ENCODE data around the gene DNMT3A.

DNMT3A gene

GRCh38 chr2:25303633-25304236, 38.0 kb downstream of the DNMT3A start:
- Histone ChIP-seq H3K27ac (ENCODE audit: low read depth, low read length) (no peak overlapping the region), H3K9me3 (ENCODE audit: insufficient read depth, low read depth, low read length) (no peaks in the 10 kb centered on the region), H3K36me3 (ENCODE audit: insufficient read depth, low read length) (no peaks in the 10 kb centered on the region), H3K4me3 (ENCODE audit: low read length) (no peak overlapping the region), H3K27me3 (ENCODE audit: insufficient read depth, low read length) (no peaks in the 10 kb centered on the region), H3K9ac (ENCODE audit: low read depth, low read length) (no peak overlapping the region), H3K4me1 (ENCODE audit: insufficient read depth, low read length) (peaks cover 11% of the 10 kb centered on the region; the same call in 1 of the 2 replicates)
- 82% methylated on average over 21 of the region's 21 CpGs for WGBS

DNA sequence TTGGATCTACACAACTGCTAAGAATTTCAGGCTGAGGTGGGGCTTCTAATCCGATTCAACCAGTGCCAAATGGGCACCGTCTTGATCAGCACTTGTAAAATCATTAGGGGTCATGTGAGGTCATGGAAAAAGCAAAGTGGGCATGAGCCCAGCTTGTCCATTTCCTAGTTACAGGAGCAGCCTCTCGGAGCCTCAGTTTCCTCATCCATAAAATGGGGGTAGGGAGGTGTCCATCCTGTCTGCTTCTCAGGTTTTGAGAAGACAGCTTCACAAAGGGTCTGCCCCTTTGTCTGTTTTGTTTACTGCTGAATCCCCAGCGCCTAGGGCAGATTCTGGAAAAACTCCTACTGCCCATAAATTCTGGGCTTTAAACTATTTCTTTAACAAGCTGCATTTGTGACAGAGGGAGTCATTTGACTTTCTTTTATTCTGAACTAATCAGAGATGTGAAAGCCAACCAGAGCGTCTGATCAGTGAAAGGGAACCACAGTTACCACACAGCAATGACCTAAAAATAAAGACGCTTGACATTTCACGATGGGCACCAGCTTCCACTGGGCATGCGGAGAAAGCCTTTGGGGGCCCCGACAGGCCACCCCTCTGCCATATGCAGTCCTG, 38.9 kb downstream of the DNMT3A start:
- 93% methylated on average over 9 of the region's 9 CpGs for WGBS
- H3K9ac ChIP-seq (ENCODE audit: low read depth, low read length): no peak overlapping the region
- peaks cover 11% of the 10 kb centered on the region; the same call in 1 of the 2 replicates for H3K4me1 ChIP-seq (ENCODE audit: insufficient read depth, low read length)
- no peak overlapping the region for H3K4me3 ChIP-seq (ENCODE audit: low read length)
- no peak overlapping the region for H3K27ac ChIP-seq (ENCODE audit: low read depth, low read length)
- H3K27me3 ChIP-seq (ENCODE audit: insufficient read depth, low read length): no peaks in the 10 kb centered on the region
- H3K9me3 ChIP-seq (ENCODE audit: insufficient read depth, low read depth, low read length): no peaks in the 10 kb centered on the region
- no peaks in the 10 kb centered on the region for H3K36me3 ChIP-seq (ENCODE audit: insufficient read depth, low read length)

- Histone ChIP-seq H3K27ac (ENCODE audit: low read depth, low read length) (no peak overlapping the region), H3K9me3 (ENCODE audit: insufficient read depth, low read depth, low read length) (no peaks in the 10 kb centered on the region), H3K9ac (ENCODE audit: low read depth, low read length) (no peak overlapping the region), H3K27me3 (ENCODE audit: insufficient read depth, low read length) (no peaks in the 10 kb centered on the region), H3K4me1 (ENCODE audit: insufficient read depth, low read length) (peaks cover 11% of the 10 kb centered on the region; the same call in 1 of the 2 replicates), H3K36me3 (ENCODE audit: insufficient read depth, low read length) (no peaks in the 10 kb centered on the region), H3K4me3 (ENCODE audit: low read length) (no peak overlapping the region)
- 86% methylated on average over 8 of the region's 8 CpGs for WGBS
These were observed 40.0 kb downstream of the DNMT3A start for GRCh38 chr2:25301453-25302352.

DNA sequence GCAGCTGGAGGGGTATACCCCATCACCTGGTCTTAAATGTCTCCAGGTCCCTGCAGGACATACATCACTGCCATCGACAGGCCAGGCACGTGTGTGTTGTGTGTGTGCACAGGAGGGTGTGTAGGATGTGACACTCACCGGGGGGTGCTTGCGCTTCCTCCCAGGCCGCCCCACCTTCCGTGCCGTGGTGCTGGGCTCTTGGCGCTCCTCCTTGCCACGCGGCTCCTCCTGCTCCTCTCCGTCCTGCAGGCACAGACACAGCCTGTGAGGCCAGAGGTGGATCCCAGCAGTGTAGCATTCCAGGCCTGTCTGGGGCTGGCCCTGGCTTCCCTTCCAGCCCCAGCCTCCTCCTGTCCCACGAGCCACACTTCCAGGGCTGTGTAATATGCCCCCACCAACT, 41.7 kb downstream of the DNMT3A start:
- WGBS: 97% methylated on average over 12 of the region's 12 CpGs
- no peaks in the 10 kb centered on the region for H3K9me3 ChIP-seq (ENCODE audit: insufficient read depth, low read depth, low read length)
- no peaks in the 10 kb centered on the region for H3K27me3 ChIP-seq (ENCODE audit: insufficient read depth, low read length)

GRCh38 chr2:25298776-25299431, 42.8 kb downstream of the DNMT3A start:
- no peak overlapping the region for H3K27ac ChIP-seq (ENCODE audit: low read depth, low read length)
- no peaks in the 10 kb centered on the region for H3K36me3 ChIP-seq (ENCODE audit: insufficient read depth, low read length)
- no peaks in the 10 kb centered on the region for H3K27me3 ChIP-seq (ENCODE audit: insufficient read depth, low read length)
- peaks cover 9% of the 10 kb centered on the region; the same call in 1 of the 2 replicates for H3K4me1 ChIP-seq (ENCODE audit: insufficient read depth, low read length)
- H3K4me3 ChIP-seq (ENCODE audit: low read length): no peak overlapping the region
- no peak overlapping the region for H3K9ac ChIP-seq (ENCODE audit: low read depth, low read length)
- H3K9me3 ChIP-seq (ENCODE audit: insufficient read depth, low read depth, low read length): no peaks in the 10 kb centered on the region
- WGBS: 78% methylated on average over 7 of the region's 7 CpGs

More for the DNA sequence above, 41.7 kb downstream of the DNMT3A start:
- peaks cover 12% of the 10 kb centered on the region; the same call in 1 of the 2 replicates for H3K4me1 ChIP-seq (ENCODE audit: insufficient read depth, low read length)
- no peaks in the 10 kb centered on the region for H3K36me3 ChIP-seq (ENCODE audit: insufficient read depth, low read length)
- H3K27ac ChIP-seq (ENCODE audit: low read depth, low read length): no peak overlapping the region
- no peak overlapping the region for H3K4me3 ChIP-seq (ENCODE audit: low read length)
- H3K9ac ChIP-seq (ENCODE audit: low read depth, low read length): no peak overlapping the region

GRCh38 chr2:25297738-25298137, 44.0 kb downstream of the DNMT3A start:
- 61% methylated on average over 7 of the region's 7 CpGs for WGBS
- peaks cover 7% of the 10 kb centered on the region; the same call in 1 of the 2 replicates for H3K4me1 ChIP-seq (ENCODE audit: insufficient read depth, low read length)

GRCh38 chr2:25295621-25296020, 46.1 kb downstream of the DNMT3A start:
- Histone ChIP-seq H3K27me3 (ENCODE audit: insufficient read depth, low read length) (no peaks in the 10 kb centered on the region), H3K9ac (ENCODE audit: low read depth, low read length) (no peak overlapping the region), H3K9me3 (ENCODE audit: insufficient read depth, low read depth, low read length) (no peaks in the 10 kb centered on the region), H3K4me3 (ENCODE audit: low read length) (no peak overlapping the region), H3K36me3 (ENCODE audit: insufficient read depth, low read length) (no peaks in the 10 kb centered on the region), H3K4me1 (ENCODE audit: insufficient read depth, low read length) (peaks cover 7% of the 10 kb centered on the region; the same call in 1 of the 2 replicates), H3K27ac (ENCODE audit: low read depth, low read length) (no peak overlapping the region)
- WGBS: 88% methylated on average over 7 of the region's 7 CpGs

More at GRCh38 chr2:25297738-25298137, 44.0 kb downstream of the DNMT3A start:
- Histone ChIP-seq H3K4me3 (ENCODE audit: low read length) (no peak overlapping the region), H3K27ac (ENCODE audit: low read depth, low read length) (no peak overlapping the region), H3K9ac (ENCODE audit: low read depth, low read length) (no peak overlapping the region), H3K9me3 (ENCODE audit: insufficient read depth, low read depth, low read length) (no peaks in the 10 kb centered on the region), H3K27me3 (ENCODE audit: insufficient read depth, low read length) (no peaks in the 10 kb centered on the region), H3K36me3 (ENCODE audit: insufficient read depth, low read length) (no peaks in the 10 kb centered on the region)

- WGBS: 79% methylated on average over 16 of the region's 16 CpGs
- Histone ChIP-seq H3K4me1 (ENCODE audit: insufficient read depth, low read length) (peaks cover 7% of the 10 kb centered on the region; the same call in 1 of the 2 replicates), H3K9ac (ENCODE audit: low read depth, low read length) (no peak overlapping the region), H3K36me3 (ENCODE audit: insufficient read depth, low read length) (no peaks in the 10 kb centered on the region), H3K27me3 (ENCODE audit: insufficient read depth, low read length) (no peaks in the 10 kb centered on the region), H3K4me3 (ENCODE audit: low read length) (no peak overlapping the region), H3K27ac (ENCODE audit: low read depth, low read length) (no peak overlapping the region), H3K9me3 (ENCODE audit: insufficient read depth, low read depth, low read length) (no peaks in the 10 kb centered on the region)
These were observed 46.9 kb downstream of the DNMT3A start for GRCh38 chr2:25294573-25295462.

- H3K9ac ChIP-seq (ENCODE audit: low read depth, low read length): no peak overlapping the region
- no peak overlapping the region for H3K27ac ChIP-seq (ENCODE audit: low read depth, low read length)
- H3K4me3 ChIP-seq (ENCODE audit: low read length): no peak overlapping the region
- no peaks in the 10 kb centered on the region for H3K27me3 ChIP-seq (ENCODE audit: insufficient read depth, low read length)
- H3K36me3 ChIP-seq (ENCODE audit: insufficient read depth, low read length): no peaks in the 10 kb centered on the region
- no peaks in the 10 kb centered on the region for H3K9me3 ChIP-seq (ENCODE audit: insufficient read depth, low read depth, low read length)
- 81% methylated on average over 13 of the region's 13 CpGs for WGBS
- peaks cover 7% of the 10 kb centered on the region; the same call in 1 of the 2 replicates for H3K4me1 ChIP-seq (ENCODE audit: insufficient read depth, low read length)
These were observed 47.7 kb downstream of the DNMT3A start for GRCh38 chr2:25293958-25294562.

- 86% methylated on average over 7 of the region's 7 CpGs for WGBS
- Histone ChIP-seq H3K4me1 (ENCODE audit: insufficient read depth, low read length) (peaks cover 7% of the 10 kb centered on the region; the same call in 1 of the 2 replicates), H3K27ac (ENCODE audit: low read depth, low read length) (no peak overlapping the region)
These were observed 48.6 kb downstream of the DNMT3A start for GRCh38 chr2:25293145-25293544.

More at GRCh38 chr2:25293145-25293544, 48.6 kb downstream of the DNMT3A start:
- Histone ChIP-seq H3K36me3 (ENCODE audit: insufficient read depth, low read length) (no peaks in the 10 kb centered on the region), H3K9me3 (ENCODE audit: insufficient read depth, low read depth, low read length) (no peaks in the 10 kb centered on the region), H3K4me3 (ENCODE audit: low read length) (no peak overlapping the region), H3K9ac (ENCODE audit: low read depth, low read length) (no peak overlapping the region), H3K27me3 (ENCODE audit: insufficient read depth, low read length) (no peaks in the 10 kb centered on the region)

Measured in HUES64 (cell line).